Measurements from ENCODE around the gene KCTD20.

DNA sequence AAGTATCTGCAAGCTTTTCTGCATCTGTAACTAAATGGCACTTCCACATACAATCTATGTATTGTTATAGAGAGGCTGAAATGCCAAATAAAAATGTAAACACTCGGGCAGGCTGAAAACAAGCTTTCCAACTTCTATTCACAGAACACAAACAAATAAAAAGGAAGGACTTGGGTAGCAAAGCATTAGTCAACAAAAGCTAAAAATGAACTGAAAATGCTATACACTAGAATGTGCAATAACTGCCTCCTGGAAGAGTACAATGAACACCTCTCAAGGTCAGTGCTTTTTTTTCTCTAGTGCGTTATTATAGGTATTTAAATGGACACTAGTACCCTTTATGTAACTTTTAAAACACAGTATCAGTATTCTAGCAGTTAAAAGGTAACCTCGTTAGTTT lies 73.0 kb downstream of the KCTD20 start:
- TF ChIP-seq, protein P1, sequence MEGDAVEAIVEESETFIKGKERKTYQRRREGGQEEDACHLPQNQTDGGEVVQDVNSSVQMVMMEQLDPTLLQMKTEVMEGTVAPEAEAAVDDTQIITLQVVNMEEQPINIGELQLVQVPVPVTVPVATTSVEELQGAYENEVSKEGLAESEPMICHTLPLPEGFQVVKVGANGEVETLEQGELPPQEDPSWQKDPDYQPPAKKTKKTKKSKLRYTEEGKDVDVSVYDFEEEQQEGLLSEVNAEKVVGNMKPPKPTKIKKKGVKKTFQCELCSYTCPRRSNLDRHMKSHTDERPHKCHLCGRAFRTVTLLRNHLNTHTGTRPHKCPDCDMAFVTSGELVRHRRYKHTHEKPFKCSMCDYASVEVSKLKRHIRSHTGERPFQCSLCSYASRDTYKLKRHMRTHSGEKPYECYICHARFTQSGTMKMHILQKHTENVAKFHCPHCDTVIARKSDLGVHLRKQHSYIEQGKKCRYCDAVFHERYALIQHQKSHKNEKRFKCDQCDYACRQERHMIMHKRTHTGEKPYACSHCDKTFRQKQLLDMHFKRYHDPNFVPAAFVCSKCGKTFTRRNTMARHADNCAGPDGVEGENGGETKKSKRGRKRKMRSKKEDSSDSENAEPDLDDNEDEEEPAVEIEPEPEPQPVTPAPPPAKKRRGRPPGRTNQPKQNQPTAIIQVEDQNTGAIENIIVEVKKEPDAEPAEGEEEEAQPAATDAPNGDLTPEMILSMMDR (IDR thresholded peaks at IDR 0.05), result no peak
- no peak for TF ChIP-seq EP300 (IDR thresholded peaks at IDR 0.05)

Data from gastroesophageal sphincter (tissue), 3 donors.